LoVo (cell line): ENCODE measurements around the gene SMDT1.
"Not testable (repeated sequence)": the region's sequence is repeated elsewhere in the genome, so short reads cannot be mapped to it uniquely, and the experiment has no call there.

Experiments used
- DNase-seq: peaks from one replicate; pipeline ENCODE4 v3.0.0-alpha.2; 2016; ENCODE audit warnings: low spot score

Gene SMDT1

DNA sequence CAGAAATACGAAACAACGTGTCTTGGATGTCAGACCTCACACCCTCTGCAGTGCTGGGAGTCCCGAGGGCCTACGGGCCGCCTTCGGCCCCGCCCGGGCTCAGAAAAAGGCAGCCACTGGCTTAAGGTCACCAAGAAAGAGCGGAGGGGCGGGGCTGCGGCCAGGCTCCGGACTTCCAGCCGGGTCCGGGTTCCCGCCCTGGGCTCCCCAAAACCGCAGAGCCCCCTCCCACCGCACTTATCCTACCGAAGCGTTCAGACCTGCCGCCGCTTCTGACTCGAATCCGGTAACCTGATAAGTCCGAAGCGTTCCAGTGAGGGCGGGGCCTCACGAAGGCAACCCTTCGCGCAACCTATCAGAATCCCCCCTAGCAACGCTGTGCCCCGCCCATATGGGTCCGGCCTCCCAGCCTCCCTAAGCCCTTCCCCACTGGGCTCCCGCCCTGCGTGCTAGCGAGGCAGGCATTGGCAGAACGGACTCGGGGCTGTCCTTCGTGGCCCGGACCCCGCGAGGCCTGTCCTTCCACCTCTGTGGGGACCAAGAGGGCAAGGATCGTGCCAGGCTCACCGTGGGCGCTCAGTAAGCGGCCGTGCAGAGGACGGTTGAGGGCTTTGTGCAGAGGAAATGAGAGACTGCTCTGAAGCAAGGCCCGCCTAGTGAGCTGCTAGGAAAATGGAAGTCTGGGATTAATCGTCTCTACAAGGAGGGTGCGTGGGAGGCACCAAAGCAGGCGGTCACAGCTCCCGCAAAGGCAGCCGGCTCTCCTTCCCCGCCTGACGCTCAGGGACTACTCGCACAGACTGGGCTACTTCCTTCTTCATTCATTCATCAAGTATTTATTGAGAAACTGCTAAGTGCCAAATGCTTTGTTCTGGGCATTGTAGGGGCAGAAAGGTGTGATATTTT is 8.7 kb upstream of the SMDT1 start, which contains the start of gene NAGA:
TSS of gene NAGA (minus strand) at position 296 of the 906 bp plus-strand sequence. CDS start 515 bp downstream, outside the sequence.
- peak; percentile 95 for DNase-seq

GRCh38 chr22:42071508-42071907 is 8.0 kb upstream of the SMDT1 start:
- not testable (repeated sequence) for DNase-seq

- no peak for DNase-seq
Measured at GRCh38 chr22:42072606-42073330, 6.7 kb upstream of the SMDT1 start.

GRCh38 chr22:42073621-42074041 is 5.9 kb upstream of the SMDT1 start:
- DNase-seq = no peak

DNA sequence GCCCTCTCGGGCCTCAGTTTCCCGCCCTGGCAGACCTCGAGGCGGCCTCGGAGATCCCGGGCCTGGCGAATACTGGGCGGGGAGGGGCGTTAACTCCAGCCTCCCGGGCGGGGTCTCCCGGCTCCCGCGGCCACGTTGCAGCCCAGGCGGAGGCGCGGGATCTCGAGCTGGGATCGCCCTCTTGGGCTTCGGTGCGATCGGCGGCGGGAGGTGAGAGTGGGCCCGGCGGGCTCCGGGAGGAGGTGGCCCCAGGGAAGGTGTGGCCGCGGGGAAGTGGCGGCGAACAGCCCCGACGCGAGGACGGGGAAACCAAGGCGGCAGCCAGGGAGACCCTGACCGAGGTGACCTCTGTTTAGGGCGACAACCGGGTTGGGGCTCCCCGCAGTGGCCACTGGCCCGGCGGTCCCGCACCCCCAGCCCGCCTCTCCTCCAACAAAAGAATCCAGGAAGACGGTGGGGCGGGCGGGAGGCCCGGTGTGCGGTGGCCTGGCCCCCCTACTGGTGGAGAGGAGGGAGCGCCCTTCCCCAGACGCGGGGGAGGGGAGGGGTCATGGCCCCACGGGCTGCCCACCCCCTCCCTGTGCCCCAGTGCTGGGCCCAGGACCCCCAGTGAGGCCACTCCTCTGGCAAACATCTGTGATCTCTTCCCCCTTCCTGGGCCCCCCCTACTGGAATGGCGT is 5.2 kb upstream of the SMDT1 start, which contains the start of gene PHETA2:
TSS of gene PHETA2 (plus strand) at position 117 of the 680 bp plus-strand sequence. CDS start 3,046 bp downstream, outside the sequence.
- DNase-seq = peak; percentile 50

- no peak for DNase-seq
Measured at GRCh38 chr22:42074846-42075676, 4.4 kb upstream of the SMDT1 start.

GRCh38 chr22:42076764-42077485 is 2.6 kb upstream of the SMDT1 start:
- DNase-seq = no peak

DNA sequence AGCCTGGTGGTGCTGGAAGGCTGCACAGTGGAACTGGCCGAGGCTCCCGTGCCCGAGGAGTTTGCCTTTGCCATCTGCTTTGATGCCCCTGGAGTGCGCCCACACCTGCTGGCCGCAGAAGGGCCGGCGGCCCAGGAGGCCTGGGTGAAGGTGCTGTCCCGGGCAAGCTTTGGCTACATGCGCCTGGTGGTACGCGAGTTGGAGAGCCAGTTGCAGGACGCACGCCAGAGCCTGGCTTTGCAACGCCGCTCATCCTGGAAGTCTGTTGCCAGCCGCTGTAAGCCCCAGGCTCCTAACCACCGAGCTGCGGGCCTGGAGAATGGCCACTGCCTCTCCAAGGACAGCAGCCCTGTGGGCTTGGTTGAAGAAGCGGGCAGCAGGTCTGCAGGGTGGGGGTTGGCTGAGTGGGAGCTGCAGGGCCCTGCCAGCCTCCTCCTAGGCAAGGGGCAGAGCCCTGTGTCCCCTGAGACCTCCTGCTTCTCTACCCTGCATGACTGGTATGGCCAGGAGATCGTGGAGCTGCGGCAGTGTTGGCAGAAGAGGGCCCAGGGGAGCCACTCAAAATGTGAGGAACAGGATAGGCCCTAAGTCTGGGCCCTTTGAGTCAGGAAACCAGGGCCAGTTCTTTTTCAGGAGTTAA is 1.9 kb upstream of the SMDT1 start:
- no peak for DNase-seq

DNA sequence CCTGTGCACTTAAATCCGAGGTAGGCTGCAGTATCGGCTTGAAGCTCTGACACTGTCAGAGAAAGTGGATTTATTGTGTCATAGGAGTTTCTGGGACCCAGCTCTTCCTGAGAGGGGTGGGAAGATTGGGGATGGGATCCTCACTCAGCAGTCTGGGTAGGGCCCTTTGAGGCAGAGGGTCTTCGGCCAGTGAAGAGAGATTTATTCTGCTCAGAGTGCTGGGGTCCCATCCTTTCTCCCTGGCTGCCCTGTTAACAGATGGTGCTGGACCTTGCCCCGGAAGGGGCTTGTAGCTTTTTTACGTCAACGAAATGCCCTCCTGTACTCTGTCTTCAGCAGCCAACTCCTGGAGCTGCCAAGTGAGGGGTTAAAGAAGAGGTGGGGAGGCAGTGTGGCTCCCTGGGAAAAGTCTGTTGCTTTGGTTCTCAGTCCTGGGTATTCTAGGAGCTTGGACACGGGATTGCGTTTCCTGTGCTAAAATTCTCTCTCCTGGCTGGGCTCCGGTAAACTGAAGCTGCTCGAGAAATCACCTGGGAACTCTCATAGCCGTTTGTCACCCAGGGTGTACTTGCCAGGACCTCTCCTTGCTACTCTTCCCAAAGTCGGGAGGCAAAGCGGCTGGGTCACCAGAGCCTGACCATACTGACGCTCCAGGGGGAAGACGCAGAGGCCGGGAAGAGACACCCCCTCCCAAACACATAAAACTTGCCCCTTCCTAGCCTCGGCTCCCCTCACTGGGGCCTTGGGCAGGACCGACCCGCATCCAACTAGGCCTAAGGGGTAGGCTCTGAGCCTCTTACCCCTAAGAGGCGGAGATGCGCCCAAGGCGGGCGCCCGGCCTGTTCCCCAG is 806 bp upstream of the SMDT1 start:
- no peak for DNase-seq

- no peak for DNase-seq
Measured at GRCh38 chr22:42080287-42080686, 787 bp downstream of the SMDT1 start.

GRCh38 chr22:42083119-42083518 is 3.6 kb downstream of the SMDT1 start:
- DNase-seq = no peak

- no peak for DNase-seq
Measured at GRCh38 chr22:42084874-42085273, 5.4 kb downstream of the SMDT1 start.

GRCh38 chr22:42086051-42086450 is 6.6 kb downstream of the SMDT1 start:
- no peak for DNase-seq

DNA sequence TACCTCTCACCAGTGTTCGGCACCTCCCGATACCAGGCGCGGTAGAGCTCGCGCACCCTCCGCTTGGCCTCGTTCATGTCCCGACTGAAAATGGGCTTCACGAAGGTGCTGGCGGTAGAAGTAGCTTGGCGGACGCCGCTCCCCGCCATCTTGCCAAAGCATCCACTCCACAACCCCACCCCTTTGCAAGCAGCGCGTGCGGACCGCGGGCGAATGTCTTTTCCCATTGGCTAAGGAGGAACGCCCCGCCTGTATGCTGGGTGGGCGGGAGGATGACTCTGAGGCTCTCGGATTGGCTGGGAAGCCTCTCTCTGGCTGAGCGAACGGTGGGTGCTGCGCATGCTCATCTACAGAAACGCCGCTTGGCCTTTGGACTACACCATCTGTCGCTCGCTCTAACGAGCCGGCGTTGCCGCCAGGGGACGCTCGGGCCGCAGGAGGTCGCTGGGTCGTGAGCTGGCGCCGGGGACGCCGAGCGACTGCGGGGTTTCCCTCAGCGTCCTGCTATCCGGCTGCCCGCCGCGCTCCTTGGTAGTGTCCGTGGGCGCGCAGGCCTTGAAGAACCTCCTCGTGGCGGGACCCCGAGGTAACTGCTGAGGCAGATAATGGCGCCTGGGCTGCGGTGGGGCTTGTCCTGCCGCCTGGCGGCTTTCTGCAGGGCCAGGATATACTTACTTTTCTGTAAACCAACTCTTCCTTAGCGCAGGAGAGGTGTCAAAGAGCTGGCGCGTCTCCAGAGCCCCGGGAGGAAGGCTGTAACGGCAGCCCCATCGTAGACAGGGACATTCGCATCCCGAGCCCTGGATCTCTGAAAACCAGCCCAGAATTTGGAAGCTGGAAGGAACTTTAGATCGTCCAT is 11.3 kb downstream of the SMDT1 start, which contains the start of gene NDUFA6:
TSS of gene NDUFA6 (minus strand) at position 177 of the 859 bp plus-strand sequence. CDS start at position 149, 28 bp downstream.
- DNase-seq = peak; percentile 99

GRCh38 chr22:42091455-42091782 is 11.9 kb downstream of the SMDT1 start:
- DNase-seq = peak; percentile 17

GRCh38 chr22:42101199-42101598 is 21.7 kb downstream of the SMDT1 start:
- no peak for DNase-seq

DNA sequence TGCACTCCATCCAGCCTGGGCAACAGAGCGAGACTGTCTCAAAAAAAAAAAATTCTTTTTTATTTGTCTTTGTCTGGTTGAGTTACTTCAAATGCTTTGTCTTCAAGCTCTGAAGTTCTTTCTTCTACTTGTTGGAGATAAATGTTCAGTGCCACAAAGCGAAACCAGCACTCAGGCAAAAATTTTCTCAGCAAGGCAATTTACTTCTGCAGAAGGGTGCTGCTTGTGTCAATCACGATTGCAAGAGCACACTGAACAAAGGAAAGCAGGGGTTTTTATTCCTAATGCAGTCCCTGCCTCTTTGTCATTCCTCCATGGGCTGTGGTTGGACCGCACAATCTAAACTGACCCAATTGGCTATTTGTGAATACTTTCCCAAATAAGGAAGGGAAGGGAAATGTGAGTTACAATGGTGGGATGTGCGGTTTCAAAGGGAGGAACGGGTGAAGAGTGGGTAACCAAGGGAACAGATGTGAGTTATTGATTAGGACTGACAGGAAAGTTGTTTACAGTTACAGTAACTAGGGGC is 24.9 kb downstream of the SMDT1 start:
- DNase-seq = not testable (repeated sequence)

GRCh38 chr22:42108848-42109247 is 29.3 kb downstream of the SMDT1 start:
- no peak for DNase-seq
